ENCODE results near the gene RPGR.
A peak's percentile ranks its signal among the peaks of the same experiment; 100 is the strongest.

The RPGR gene, protein sequence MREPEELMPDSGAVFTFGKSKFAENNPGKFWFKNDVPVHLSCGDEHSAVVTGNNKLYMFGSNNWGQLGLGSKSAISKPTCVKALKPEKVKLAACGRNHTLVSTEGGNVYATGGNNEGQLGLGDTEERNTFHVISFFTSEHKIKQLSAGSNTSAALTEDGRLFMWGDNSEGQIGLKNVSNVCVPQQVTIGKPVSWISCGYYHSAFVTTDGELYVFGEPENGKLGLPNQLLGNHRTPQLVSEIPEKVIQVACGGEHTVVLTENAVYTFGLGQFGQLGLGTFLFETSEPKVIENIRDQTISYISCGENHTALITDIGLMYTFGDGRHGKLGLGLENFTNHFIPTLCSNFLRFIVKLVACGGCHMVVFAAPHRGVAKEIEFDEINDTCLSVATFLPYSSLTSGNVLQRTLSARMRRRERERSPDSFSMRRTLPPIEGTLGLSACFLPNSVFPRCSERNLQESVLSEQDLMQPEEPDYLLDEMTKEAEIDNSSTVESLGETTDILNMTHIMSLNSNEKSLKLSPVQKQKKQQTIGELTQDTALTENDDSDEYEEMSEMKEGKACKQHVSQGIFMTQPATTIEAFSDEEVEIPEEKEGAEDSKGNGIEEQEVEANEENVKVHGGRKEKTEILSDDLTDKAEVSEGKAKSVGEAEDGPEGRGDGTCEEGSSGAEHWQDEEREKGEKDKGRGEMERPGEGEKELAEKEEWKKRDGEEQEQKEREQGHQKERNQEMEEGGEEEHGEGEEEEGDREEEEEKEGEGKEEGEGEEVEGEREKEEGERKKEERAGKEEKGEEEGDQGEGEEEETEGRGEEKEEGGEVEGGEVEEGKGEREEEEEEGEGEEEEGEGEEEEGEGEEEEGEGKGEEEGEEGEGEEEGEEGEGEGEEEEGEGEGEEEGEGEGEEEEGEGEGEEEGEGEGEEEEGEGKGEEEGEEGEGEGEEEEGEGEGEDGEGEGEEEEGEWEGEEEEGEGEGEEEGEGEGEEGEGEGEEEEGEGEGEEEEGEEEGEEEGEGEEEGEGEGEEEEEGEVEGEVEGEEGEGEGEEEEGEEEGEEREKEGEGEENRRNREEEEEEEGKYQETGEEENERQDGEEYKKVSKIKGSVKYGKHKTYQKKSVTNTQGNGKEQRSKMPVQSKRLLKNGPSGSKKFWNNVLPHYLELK

DNA sequence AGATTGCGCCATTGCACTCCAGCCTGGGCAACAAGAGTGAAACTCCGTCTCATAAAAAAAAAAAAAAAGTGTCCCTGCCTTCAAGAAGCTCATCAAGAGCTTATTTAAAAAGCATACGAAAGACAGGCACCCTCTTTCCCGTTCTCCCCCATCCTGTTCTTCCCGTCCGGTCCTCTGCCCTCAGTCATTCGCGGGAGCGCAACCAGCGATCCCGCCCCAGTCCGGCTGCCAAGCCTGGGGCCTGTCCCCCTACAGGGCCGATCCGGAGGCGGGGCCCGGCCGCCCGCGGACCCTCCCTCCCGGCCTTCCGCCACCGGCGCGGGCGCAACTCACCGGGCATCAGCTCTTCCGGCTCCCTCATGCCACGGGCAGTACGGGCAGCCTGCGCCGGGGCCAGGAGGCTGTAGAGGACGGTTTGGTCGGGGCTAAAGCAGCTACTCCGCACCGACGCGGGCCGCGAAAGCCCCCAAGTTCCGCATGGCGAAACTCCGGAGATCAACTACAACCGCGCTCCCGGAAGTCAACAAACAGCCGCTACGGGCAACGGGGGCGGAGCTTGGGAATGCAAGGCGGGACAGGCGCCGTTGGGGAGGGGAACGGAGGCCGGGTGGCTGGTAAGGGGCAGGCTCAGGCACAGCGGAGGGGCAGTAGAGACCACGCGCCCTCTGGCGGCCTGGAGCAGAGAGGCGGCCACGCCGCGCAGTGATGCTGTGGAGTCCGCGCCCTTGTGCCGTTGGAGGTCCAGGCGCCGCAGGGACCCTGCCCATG is at the start of gene RPGR:
Gene RPGR, minus strand, starts transcription at position 503 of the 768 bp plus-strand sequence. Its CDS starts 142 bp downstream, at position 361.
- DNase-seq, result peak; percentile 84

DNA sequence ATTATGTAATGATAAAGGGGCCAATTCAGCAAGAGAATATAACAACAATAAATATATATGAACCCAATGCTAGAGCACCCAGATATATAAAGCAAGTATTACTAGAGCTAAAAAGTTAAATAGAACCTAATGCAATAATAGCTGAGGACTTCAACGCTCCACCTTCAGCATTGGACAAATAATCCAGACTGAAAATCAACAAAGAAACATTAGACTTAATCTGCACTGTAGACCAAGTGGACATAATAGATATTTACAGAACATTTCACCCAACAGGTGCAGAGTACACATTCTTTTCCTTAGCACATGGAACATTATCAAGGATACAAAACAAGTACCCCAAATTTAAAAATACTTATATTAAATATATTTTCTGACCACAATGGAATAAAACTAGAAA is 49.4 kb upstream of the RPGR start:
- DNase-seq, result no peak

DNA sequence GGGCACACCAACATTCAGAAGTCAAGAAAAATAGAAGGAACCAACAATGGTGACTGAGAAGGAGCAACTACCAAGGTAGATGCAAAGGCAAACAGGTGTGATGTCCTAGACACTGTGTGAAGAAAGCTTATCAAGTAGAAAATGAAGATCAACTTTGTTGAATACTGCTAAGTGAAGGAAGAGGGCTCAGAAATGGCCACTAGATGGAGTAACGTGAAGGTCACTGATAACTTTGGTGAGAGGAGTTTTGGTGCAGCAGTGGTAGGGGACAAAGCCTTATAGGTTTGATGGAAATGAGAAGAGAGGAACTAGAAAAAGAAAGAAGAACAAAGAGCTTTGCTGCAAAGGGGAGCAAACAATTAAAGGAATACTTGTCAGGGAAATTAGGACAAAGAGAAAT is 48.6 kb upstream of the RPGR start:
- no peak for DNase-seq

DNA sequence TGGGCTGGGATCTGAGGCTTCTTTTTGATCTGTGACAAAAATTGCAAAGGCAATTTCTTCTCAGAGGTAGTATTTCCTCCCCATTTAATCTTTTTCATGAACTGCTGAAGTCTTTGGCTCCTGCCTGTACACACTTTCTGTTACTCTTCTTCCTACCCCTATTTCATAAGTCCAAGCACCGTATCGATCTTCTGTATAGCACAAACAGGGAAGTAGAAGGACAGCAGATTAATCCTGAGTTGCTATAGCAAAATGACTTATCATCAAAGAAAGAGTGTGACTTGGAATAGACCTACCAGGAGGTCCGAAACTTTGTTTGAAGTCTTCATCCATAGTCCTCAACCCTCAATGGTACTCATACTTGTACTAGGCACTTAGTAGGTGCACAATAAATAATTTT is 47.1 kb upstream of the RPGR start:
- no peak for DNase-seq

DNA sequence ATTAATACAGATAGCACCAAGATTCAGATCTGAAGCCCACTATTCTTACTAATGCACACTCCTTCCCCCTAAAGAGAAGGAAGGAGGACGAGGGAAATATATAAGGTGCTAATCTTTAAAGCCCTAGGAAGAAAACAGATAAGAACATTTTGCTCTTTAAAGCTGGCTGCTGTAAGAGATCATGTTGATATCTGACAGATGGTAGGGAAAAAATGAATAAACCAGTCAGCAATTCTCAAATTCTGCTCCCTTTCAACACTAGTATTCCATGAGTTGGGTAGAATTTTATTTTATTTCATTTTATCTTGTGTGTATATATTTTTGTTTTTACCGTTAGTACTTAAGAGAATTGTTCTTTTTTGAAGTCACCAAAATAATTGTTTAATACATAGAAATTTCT is 44.3 kb upstream of the RPGR start:
- DNase-seq, result no peak

DNA sequence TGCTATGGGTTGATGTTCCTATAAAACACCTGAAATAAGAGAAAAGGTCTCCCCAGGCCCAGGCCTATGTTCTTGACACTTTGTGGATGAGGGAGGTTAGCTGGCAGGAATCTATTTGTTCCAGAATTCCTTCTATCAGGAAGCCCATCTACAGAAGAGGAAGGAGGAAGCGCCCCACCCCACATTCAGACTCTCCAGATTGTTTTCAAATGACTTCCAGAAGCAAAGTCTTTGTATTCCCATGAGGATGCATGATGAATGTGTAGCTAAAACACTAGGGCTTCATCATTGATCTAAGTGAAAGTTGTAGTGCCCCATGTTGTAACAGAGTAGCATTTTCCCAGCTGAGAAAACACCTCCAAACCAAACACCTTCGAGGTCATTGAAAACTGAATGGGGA is 41.5 kb upstream of the RPGR start:
- no peak for DNase-seq

DNA sequence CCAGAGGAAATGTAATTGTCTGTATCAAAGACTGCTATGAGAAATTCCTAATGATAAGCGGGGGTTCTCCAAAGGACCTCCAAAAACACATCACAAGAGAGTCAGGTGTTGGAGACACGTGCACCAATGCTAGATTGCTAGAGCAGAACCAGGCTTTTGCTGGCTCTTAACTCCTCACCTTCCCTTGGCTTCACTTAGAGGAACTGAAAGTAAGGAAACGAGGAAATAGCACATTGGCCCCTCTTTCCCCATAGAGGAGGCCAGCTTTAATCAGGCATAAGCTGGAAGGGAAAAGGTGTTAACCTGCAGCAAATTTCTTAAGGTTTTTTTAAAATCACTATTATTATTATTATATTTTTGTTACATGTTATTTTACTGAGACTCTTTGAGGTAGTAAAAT is 38.6 kb upstream of the RPGR start:
- no peak for DNase-seq

DNA sequence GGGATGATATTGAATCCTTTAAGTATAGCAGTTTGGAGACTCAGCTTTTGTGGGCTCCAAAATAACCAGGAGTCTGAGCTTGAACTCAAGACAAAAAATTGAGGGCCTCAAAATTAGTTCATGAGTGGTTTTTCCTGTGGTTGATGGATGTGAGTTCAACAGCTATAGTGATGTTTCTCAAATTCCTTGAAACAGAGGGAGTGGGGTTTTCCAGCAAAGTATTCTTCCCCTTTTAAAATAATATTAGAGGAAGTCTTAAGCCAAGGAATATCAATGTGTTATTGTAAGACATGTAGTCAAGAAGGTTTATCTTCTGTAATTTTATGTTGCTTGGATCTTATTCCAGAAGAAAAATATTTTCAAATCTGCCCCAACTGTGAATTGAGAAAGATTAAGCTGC is 35.7 kb upstream of the RPGR start:
- DNase-seq, result no peak

DNA sequence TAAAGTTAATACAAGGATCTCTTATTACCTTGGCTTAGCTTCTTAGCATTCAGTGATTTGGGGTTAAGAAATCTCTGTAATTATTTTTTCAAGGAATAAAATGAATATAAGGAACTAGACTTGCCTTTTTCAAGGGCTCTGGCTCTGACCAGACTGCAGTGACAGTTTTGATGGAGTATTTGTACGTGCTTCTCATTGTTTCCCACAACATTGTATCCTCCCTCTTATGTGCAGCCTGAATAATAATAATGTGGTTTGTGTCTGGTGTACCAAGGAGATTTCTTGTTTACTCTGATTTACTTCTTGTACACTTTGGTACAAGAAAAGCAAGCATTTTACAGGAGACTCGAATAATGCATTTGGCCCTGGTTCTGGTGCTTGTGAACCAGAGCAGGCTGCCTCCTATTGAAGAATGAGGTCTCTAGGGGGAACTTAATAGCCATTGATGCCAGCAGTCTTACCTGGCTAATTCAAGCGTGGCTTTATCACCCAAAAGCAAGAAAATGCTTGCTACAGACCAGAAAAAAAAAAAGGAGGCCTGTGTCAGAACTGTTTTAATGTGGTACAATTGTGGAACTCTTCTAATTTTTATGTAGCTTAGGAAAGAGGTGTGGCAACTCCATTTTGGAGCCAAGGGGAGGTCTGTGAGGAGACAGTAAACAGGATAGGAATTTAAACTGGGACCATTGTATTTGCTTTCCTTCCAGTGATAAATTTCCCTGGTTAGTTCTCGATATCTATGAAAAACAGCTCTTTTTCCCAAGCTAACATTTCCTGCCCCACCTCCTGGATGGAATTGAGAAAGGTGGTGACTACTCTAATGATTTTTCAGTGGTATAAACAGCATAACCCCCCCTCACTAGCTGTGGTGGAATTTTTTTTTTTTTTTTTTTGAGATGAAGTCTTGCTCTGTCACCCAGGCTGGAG is 30.7 kb upstream of the RPGR start:
- DNase-seq, result no peak

DNA sequence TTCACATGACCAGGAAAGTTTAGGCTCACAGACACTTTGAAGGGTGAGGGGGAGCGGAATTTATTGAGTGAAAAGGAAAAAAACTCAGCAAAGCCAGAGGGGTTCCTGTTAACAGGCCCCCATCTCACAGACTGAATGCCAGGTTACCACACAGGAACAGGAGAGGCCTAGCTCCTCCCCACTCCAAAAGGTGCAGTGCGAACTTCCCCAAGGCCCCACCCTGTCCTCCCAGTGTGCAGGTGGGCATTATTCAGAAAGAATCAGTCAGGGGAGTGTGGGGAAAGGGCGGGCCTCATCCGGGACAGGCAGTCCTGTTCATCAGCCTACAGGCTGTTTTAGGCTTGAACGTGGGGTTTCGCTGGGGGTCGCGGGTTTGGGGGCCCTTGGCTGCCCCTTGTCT is 29.1 kb upstream of the RPGR start:
- no peak for DNase-seq

DNA sequence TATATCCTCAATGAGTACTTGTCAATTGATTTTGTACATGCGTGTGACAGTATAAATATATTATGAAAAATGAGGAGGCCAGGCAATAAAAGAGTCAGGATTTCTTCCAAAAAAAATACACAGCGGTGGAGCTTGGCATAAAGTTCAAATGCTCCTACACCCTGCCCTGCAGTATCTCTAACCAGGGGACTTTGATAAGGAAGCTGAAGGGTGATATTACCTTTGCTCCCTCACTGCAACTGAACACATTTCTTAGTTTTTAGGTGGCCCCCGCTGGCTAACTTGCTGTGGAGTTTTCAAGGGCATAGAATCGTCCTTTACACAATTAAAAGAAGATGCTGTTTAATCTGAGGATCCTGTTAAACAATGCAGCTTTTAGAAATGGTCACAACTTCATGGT is 25.1 kb upstream of the RPGR start, which contains the start of gene OTC:
Gene OTC, plus strand, starts transcription at position 243 of the 400 bp plus-strand sequence. Its CDS starts 93 bp downstream, at position 336.
- DNase-seq, result no peak

DNA sequence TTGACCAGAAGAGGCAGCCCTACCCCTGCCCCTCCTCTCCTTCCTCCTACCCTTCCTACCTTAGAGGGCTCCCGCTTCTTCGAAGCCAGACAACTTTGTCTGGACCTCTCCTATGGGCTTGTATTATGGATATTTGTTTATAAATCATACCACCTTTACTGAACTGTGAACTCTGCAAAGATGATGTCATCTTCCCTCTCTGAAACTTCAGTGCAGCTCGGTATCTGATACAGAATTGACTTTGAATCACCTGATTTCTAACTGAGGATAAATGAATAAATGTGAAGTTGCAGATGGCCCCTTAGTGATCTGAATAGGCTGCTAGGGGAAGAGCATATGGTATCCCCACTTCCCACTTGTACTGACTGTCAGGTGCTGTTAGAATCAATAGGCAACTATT is 24.0 kb upstream of the RPGR start:
- DNase-seq, result no peak

DNA sequence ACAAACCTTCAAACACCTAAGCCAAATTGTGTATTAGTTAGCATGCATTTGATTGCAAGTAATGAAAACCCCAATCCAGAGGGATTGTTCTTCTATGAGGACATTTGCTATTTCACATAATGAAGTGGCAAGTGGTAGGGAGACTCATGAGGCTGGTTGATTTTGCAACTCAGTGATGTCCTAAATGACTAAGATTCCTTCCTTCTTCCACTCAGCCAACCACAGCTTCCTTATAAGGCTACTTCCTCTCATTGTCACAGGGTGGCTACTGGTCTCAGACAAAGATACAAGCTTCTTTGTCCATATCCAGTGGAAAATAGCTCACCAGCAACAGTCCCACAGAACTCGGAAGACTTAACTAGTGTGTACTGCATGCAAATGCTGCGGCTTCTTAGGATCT is 19.8 kb upstream of the RPGR start:
- DNase-seq, result no peak

DNA sequence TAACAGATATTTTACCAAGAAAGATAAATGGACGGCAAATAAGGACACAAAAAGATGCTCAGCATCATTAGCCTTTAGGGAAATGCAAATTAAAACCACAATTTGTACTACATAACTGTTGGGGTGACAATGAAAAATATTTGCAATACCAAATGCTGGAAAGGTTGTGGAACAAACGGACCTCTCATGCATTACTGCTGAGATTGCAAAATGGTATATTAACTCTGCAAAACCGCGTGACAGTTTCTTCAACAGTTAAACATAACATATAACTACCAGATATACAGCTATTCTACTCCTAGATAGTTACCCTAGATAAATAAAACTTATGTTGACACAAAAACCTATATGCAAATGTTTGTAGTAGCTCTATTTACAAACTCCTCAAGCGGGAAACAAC is 18.8 kb upstream of the RPGR start:
- DNase-seq, result no peak

DNA sequence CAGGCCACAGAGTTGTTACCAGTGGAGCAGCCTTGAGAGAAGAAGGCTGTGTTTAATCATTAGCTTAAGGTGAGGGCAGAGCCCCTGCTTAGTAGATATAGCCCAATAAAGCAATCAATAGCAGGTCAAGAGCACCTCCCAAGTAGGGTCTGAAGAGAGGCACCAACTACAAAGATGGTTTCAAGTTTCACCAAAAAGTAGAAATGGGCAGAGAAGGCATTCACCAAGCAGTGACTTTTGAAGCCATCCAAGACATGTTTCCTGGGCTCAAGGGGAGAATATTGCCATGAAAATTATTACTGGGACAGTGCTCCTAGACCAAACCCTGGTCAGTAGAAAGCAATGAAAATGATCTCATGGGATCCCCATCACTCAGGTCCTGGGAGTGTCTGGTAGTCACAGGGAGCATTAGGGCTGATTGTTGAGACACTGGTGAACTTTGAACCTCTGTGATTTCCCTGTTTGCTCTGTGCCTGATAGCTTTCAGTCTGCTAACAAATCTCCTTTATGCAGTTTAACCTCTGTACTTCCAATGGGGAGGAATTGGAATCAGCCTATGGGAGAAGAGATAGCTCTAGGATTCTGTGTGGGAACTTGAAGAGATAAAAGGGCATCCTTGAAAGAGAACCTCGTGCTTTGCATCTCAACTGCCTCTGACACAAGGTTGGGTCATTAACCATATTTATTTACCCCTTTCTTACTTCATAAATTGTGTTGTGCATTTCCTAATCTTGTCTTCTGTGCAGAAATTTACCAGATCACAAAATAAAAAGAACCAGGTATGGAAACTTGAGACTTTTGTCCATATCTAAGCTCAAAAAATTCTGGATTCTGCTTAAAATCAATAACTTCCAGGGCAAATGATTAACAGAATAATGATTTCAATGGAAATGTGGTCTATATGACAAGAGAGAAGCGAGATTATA is 15.8 kb upstream of the RPGR start:
- DNase-seq, result no peak

DNA sequence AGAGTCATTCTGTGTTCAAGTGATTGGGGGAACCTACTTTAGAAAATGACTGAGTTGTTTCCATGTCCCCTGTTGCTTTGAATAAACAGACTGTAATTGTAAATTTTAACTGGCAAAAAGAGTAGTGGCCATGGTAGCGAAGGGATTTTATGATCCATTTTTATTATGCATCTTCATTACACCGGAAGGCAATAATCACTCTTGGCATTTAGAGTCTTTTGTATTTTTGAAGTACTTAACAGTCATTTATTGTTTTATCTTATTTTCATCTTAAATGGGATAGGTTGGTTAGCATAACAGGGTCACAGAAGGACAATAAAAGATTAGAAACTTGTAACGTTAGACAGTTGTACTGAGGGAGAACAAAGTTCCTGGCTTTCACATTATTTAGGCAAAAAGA is 14.1 kb upstream of the RPGR start:
- DNase-seq, result no peak

DNA sequence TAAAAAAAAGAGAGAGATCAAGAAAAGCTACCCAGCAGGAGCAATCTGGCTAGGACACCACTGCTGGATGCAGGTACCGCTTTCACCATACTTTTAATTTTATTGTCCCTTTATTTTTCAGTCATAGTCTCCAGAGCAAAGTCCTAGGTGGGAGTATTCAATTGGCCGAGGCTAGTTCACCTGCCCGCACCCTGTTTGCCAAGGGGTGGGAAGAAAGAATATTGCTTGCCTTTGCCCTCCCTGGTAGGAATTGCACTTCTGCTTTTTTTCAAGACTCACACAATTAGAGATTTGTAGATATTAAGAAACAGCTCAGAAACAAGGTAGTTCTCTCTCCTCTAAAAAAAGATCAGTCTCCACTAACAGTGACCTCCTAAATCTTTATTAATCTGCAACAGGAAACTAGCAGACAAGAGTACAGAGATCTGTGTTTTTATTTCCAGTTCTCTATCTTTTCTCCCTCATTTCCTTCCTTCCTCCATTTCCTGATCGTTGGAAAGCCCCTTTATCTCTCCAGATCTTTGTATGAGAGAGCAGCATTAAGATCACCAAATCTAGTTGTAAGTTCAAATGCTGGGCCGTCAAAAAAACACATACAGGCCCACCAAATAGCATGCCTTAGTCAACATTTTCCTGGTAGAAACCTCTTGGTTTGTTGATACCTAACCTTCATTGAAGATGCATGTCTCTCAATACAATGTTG is 9.4 kb upstream of the RPGR start:
- DNase-seq, result no peak

DNA sequence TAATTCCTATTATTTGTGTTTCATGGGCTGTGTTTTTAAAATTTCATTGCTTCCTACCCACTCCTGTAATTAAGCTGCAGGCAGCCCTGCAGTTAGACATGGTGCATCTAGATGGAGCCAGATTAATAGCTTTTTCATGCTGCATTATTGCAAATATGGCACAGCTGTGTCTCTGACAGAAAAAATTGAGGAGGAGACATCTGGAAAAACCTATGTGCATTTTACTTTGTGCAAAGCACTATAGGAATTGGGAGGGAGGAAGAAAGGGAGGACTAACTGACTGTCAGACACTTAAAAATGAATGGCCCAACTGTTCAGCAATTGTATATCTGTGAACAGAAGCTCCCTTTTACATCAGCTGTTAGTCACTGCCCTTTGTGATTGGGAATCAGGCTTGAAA is 8.1 kb upstream of the RPGR start:
- DNase-seq, result no peak

DNA sequence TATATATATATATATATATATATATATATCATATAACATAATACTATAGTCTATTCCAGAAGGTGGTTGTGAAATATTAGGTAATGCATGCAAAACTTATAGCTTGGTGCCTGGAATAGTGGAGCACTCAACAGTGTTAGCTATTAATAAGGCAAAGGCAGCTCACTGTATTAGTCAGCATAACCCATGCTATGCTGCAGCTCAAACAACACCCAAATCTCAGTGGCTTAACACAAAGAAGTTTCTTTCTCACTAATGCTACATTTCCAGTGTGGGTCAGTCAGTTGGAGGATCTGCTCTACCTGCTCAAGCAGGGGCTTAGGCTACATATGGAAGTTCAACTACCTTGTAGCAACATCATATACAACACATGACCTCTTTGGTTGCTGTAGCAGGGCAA is 5.2 kb upstream of the RPGR start:
- DNase-seq, result no peak

DNA sequence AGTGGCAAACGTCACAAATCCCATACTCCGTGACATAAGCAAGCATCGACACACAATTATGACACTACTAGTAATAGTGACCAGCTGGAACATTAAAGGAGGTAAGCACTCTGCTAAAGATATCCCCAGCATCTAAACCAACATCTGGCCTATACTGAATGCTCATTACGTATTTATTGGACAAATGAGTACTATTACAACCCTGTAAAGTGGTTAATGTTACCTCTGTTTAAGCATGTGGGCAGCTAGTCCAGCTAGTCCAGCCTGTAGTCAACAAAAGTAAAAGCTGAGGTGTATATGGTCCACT is 419 bp upstream of the RPGR start:
- no peak for DNase-seq

All from activated effector memory CD4-positive, alpha-beta T cell treated with Interleukin-2 at 50 U/mL for 16 hours (primary cell).